Loucy (cell line): ENCODE measurements around the gene PTGER3.

Experiments
- H2AFZ ChIP-seq: fragments of 200-600 bp; sonication (generic); 2 replicates; pipeline ENCODE4 v1.6.0; 2016; ENCODE audit warnings: antibody characterized with exemption, mild to moderate bottlenecking, low read length, moderate library complexity
- H3F3A ChIP-seq: fragments of 200-600 bp; 2 replicates; pipeline ENCODE4 v1.6.0; 2016; ENCODE audit warnings: antibody characterized with exemption, low read depth, mild to moderate bottlenecking
- H3K27me3 ChIP-seq: fragments of 200-600 bp; sonication (generic); 2 replicates; pipeline ENCODE4 v1.6.1; 2014; ENCODE audit warnings: low read length, mild to moderate bottlenecking; ENCODE audit not compliant: insufficient read depth, poor library complexity, severe bottlenecking
- H3K36me3 ChIP-seq: fragments of 200-600 bp; sonication (generic); 2 replicates; pipeline ENCODE4 v1.6.1; 2016; ENCODE audit warnings: low read length; ENCODE audit not compliant: insufficient read depth
- H3K4me1 ChIP-seq: fragments of 200-600 bp; sonication (generic); 2 replicates; pipeline ENCODE4 v1.5.1; 2014; ENCODE audit warnings: low read length, mild to moderate bottlenecking; ENCODE audit not compliant: insufficient read depth, poor library complexity, severe bottlenecking
- H3K4me2 ChIP-seq: fragments of 200-600 bp; sonication (generic); 2 replicates; pipeline ENCODE4 v1.6.0; 2014; ENCODE audit warnings: antibody characterized with exemption, low read length, low read depth, mild to moderate bottlenecking; ENCODE audit not compliant: poor library complexity, severe bottlenecking
- H3K4me3 ChIP-seq: fragments of 200-600 bp; sonication (generic); 2 replicates; pipeline ENCODE4 v1.5.1; 2014; ENCODE audit warnings: low read length, mild to moderate bottlenecking, mixed read lengths; ENCODE audit not compliant: poor library complexity, severe bottlenecking
- H3K79me2 ChIP-seq: fragments of 200-600 bp; sonication (generic); 2 replicates; pipeline ENCODE4 v1.6.1; 2014; ENCODE audit warnings: low read length; ENCODE audit not compliant: insufficient read depth
- H3K9ac ChIP-seq: fragments of 200-600 bp; sonication (generic); 2 replicates; pipeline ENCODE4 v1.6.0; 2014; ENCODE audit warnings: mild to moderate bottlenecking, low read depth, low read length, moderate library complexity; ENCODE audit not compliant: poor library complexity, severe bottlenecking
- H3K9me2 ChIP-seq: fragments of 200-600 bp; sonication (generic); replicated peaks from 2 replicates; pipeline ENCODE4 v1.6.1; 2016; ENCODE audit warnings: low read depth, low read length, mixed read lengths
- H3K9me3 ChIP-seq: fragments of 200-600 bp; sonication (generic); 2 replicates; pipeline ENCODE4 v1.6.1; 2014; ENCODE audit warnings: mild to moderate bottlenecking, antibody characterized with exemption, low read length, low read depth; ENCODE audit not compliant: insufficient read depth
- H4K20me1 ChIP-seq: fragments of 200-600 bp; sonication (generic); 2 replicates; pipeline ENCODE4 v1.6.0; 2014; ENCODE audit warnings: antibody characterized with exemption, low read length, mild to moderate bottlenecking; ENCODE audit not compliant: insufficient read depth, poor library complexity, severe bottlenecking
- EZH2phosphoT487 ChIP-seq: fragments of 200-600 bp; IDR thresholded peaks from 2 replicates; pipeline ENCODE4 v1.6.1; 2018; ENCODE audit warnings: antibody characterized with exemption, mild to moderate bottlenecking, moderate library complexity, borderline replicate concordance
- TF ChIP-seq, protein P1 (sequence below): fragments of 200-600 bp; sonication (generic); conservative IDR thresholded peaks from 2 replicates; pipeline ENCODE4 v1.5.1; 2014; ENCODE audit warnings: mild to moderate bottlenecking, antibody characterized with exemption, low read length

The PTGER3 gene

DNA sequence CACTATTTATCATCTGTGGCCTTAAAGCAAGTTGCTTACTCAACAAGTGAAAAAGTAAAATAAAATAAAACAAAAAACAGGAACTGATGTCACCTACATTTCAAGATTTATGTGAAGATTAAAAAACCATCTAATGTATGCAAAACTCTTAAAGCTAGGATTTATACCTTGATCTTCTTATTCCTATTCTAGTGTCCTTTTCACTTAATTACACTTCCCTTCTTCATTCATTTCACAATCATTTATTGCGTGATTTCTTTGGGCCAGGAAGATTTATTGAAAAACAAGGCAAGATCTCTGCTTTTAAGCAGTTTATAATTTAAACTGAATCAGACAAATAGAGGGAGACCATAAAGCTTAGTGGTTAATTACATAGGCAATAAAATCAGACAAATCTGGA is 18.6 kb downstream of the PTGER3 start:
- Histone ChIP-seq H4K20me1 (peaks cover 3% of the 10 kb centered on the region), H3K4me3 (no peak overlapping the region), H3K4me1 (no peaks in the 10 kb centered on the region), H3K9ac (no peak overlapping the region), H2AFZ (no peak overlapping the region), H3K9me2 (no peaks in the 10 kb centered on the region), H3K27me3 (no peaks in the 10 kb centered on the region), H3K79me2 (no peaks in the 10 kb centered on the region), H3K36me3 (no peaks in the 10 kb centered on the region), H3K9me3 (no peaks in the 10 kb centered on the region), H3F3A (no peaks in the 10 kb centered on the region), H3K4me2 (no peak overlapping the region)
- TF ChIP-seq EZH2phosphoT487: no peak
- TF ChIP-seq, protein P1, sequence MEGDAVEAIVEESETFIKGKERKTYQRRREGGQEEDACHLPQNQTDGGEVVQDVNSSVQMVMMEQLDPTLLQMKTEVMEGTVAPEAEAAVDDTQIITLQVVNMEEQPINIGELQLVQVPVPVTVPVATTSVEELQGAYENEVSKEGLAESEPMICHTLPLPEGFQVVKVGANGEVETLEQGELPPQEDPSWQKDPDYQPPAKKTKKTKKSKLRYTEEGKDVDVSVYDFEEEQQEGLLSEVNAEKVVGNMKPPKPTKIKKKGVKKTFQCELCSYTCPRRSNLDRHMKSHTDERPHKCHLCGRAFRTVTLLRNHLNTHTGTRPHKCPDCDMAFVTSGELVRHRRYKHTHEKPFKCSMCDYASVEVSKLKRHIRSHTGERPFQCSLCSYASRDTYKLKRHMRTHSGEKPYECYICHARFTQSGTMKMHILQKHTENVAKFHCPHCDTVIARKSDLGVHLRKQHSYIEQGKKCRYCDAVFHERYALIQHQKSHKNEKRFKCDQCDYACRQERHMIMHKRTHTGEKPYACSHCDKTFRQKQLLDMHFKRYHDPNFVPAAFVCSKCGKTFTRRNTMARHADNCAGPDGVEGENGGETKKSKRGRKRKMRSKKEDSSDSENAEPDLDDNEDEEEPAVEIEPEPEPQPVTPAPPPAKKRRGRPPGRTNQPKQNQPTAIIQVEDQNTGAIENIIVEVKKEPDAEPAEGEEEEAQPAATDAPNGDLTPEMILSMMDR: no peak

DNA sequence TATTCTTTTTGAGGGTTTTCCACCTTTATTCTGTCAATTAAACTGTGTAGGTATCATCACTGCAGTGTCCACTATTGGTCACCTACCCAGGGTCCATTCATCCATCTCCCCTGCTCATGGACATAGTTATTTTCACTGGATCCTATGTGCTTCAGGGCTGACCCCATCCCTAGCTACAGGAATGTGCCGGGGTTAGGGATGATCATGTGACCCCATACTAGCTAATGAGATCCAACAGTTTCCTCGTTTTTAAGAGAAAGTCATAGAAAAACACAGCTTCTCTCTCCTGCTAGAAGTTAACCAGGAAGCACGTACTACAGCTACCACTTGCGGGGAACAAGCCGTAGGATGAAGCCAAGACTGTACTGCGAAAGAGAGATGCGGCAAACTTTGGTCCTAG is 19.6 kb downstream of the PTGER3 start:
- Histone ChIP-seq H3K27me3 (no peaks in the 10 kb centered on the region), H3K4me1 (no peaks in the 10 kb centered on the region), H4K20me1 (peaks cover 3% of the 10 kb centered on the region), H3F3A (no peaks in the 10 kb centered on the region), H3K4me3 (no peak overlapping the region), H3K36me3 (no peaks in the 10 kb centered on the region), H2AFZ (no peak overlapping the region), H3K79me2 (no peaks in the 10 kb centered on the region), H3K9me3 (no peaks in the 10 kb centered on the region), H3K9me2 (no peaks in the 10 kb centered on the region), H3K9ac (no peak overlapping the region), H3K4me2 (no peak overlapping the region)
- TF ChIP-seq, protein P1: no peak
- TF ChIP-seq EZH2phosphoT487: no peak

DNA sequence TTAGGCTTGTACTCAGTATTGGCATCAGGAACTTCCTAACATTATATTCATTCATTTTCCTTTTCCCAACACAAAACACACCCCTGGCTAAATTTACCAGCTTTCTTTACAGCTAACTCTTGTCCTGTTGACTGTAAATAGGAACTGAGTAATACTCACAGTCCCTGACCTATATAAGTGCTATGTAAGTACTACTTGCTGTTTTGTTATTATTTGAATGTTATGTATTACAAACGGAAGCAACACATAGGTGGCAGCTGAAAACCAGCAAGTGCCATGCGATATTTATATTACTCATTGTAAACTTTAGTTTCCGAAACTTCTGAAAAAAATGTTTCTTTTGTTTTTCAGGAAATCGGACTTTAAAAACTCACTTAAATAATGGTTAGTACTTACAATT is 21.5 kb downstream of the PTGER3 start:
- no peaks in the 10 kb centered on the region for H3K36me3 ChIP-seq
- H3K4me1 ChIP-seq: no peaks in the 10 kb centered on the region
- H3K79me2 ChIP-seq: no peaks in the 10 kb centered on the region
- H4K20me1 ChIP-seq: peaks cover 3% of the 10 kb centered on the region
- no peak overlapping the region for H3K9ac ChIP-seq
- H2AFZ ChIP-seq: no peak overlapping the region
- no peaks in the 10 kb centered on the region for H3K27me3 ChIP-seq
- H3F3A ChIP-seq: no peaks in the 10 kb centered on the region
- H3K4me3 ChIP-seq: no peak overlapping the region
- peak overlapping the region; percentile 14 for H3K4me2 ChIP-seq
- no peaks in the 10 kb centered on the region for H3K9me3 ChIP-seq
- no peaks in the 10 kb centered on the region for H3K9me2 ChIP-seq
- TF ChIP-seq EZH2phosphoT487: no peak
- TF ChIP-seq, protein P1: no peak
